GM21381 (cell line): ENCODE results near the gene CBX2.

Experiments used
- ATAC-seq: cut with Tn5 transposase; IDR thresholded peaks from one replicate; pipeline ENCODE4 v1.9.1; 2021; ENCODE audit warnings: mild to moderate bottlenecking, moderate library complexity; ENCODE audit not compliant: unreplicated experiment

Gene CBX2

GRCh38 chr17:79777894-79778503 lies at the start of gene CBX2:
Gene CBX2, plus strand, starts transcription at chr17:79778148. Its CDS starts 88 bp downstream, at chr17:79778236.
- peak; percentile 75 for ATAC-seq

- no peak for ATAC-seq
Measured at GRCh38 chr17:79728169-79728907, 49.6 kb upstream of the CBX2 start.

- no peak for ATAC-seq
Measured at GRCh38 chr17:79728908-79729471, 49.0 kb upstream of the CBX2 start.

GRCh38 chr17:79729761-79730160 lies 48.2 kb upstream of the CBX2 start:
- no peak for ATAC-seq

- no peak for ATAC-seq
Measured at GRCh38 chr17:79730437-79730768, 47.5 kb upstream of the CBX2 start.

- ATAC-seq: no peak
Measured at GRCh38 chr17:79730769-79731483, 47.0 kb upstream of the CBX2 start, which contains the start of gene ENPP7. Gene ENPP7, plus strand, starts transcription at chr17:79730943. Its CDS starts 197 bp downstream, at chr17:79731140.

- ATAC-seq: no peak
Measured at GRCh38 chr17:79732254-79732653, 45.7 kb upstream of the CBX2 start.

- no peak for ATAC-seq
Measured at GRCh38 chr17:79732804-79733691, 44.9 kb upstream of the CBX2 start.

GRCh38 chr17:79733692-79734070 lies 44.3 kb upstream of the CBX2 start:
- ATAC-seq: no peak

- no peak for ATAC-seq
Measured at GRCh38 chr17:79735096-79735495, 42.9 kb upstream of the CBX2 start.

GRCh38 chr17:79737046-79737921 lies 40.7 kb upstream of the CBX2 start:
- ATAC-seq: no peak

- no peak for ATAC-seq
Measured at GRCh38 chr17:79737922-79738578, 39.9 kb upstream of the CBX2 start.

- no peak for ATAC-seq
Measured at GRCh38 chr17:79738643-79739042, 39.3 kb upstream of the CBX2 start.

- no peak for ATAC-seq
Measured at GRCh38 chr17:79739148-79740062, 38.5 kb upstream of the CBX2 start.

GRCh38 chr17:79740413-79740812 lies 37.5 kb upstream of the CBX2 start:
- no peak for ATAC-seq

- ATAC-seq: no peak
Measured at GRCh38 chr17:79741401-79741750, 36.6 kb upstream of the CBX2 start.

- no peak for ATAC-seq
Measured at GRCh38 chr17:79741751-79742588, 36.0 kb upstream of the CBX2 start.

GRCh38 chr17:79742589-79742918 lies 35.4 kb upstream of the CBX2 start:
- no peak for ATAC-seq
